COLO829 (cell line): ENCODE data around the gene RPS6KB2.

Source experiments
- DNase-seq: peaks from one replicate; pipeline ENCODE4 v3.0.0; 2012; ENCODE audit warnings: low spot score

Gene RPS6KB2

DNA sequence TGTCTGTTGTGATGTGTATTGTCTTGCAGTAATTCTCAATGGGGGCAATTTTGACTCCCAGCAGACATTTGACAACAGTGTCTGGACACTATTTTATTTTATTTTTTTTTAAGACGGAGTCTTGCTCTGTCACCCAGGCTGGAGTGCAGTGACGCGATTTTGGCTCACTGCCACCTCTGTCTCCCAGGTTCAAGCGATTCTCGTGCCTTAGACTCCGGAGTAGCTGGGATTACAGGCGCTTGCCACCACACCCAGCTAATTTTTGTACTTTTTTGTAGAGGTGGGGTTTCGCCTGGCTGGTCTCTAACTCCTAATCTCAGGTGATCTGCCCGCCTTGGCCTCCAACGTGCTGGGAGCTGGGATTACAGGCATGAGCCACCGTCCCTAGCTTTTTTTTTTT is 1.4 kb downstream of the RPS6KB2 start:
- no peak for DNase-seq

DNA sequence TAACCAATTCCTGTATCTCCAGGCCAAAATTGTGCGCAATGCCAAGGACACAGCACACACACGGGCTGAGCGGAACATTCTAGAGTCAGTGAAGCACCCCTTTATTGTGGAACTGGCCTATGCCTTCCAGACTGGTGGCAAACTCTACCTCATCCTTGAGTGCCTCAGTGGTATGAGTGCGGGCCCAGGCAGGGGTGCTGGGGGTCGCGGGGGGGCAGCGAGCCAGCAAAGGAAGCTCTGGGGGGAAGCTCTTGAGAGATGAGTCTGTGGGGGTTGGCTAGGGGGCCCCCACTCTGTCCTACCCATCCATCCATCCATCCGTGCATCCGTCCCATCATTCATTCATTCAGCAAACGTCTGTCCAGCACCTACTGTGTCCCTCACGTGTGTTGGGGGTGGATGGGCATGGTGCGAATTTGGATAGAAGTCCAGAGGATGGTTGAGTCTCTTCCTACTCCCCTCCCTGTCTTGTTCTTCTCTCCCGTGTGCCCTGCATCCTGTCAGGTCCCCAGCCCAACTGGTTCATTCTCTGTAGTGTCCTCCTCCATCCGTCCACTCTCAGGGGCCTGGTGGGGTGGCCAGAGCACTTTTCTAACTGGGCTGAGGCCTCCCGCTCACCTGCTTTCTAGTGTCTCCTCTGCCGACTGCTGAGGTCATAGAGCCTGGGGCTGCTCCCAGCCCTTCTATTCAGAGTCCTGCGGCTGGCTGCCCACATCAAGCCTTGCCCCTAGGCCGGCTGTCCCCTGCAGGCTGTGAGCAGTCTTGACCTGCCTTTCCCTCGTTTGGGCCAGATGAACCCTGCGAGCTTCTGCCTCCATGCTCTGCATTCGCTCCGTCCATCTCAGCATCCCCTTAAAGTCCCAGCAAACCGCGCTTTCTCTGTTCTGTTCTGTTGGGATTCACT is 3.3 kb downstream of the RPS6KB2 start:
- DNase-seq: no peak

DNA sequence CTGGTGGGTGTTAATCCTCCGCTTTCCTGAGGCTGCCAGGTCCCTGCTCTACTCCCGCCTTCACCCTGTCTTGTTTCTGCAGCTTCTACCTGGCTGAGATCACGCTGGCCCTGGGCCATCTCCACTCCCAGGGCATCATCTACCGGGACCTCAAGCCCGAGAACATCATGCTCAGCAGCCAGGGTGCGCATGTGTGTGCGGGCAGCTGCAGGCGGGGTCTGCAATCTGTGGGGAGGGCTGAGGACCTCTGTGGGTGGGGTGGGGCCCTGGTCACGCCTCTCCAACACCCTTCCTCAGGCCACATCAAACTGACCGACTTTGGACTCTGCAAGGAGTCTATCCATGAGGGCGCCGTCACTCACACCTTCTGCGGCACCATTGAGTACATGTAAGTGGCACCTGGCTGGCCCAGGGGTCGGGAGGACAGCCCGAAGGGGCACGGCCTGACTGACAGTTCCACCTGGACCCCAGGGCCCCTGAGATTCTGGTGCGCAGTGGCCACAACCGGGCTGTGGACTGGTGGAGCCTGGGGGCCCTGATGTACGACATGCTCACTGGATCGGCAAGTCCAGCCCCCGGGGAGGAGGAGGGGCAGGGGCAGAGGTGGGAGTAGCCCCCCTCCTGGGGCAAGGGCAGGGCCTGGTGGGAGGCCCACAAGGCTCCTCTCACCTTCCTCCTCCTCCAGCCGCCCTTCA is 4.5 kb downstream of the RPS6KB2 start:
- DNase-seq: no peak

DNA sequence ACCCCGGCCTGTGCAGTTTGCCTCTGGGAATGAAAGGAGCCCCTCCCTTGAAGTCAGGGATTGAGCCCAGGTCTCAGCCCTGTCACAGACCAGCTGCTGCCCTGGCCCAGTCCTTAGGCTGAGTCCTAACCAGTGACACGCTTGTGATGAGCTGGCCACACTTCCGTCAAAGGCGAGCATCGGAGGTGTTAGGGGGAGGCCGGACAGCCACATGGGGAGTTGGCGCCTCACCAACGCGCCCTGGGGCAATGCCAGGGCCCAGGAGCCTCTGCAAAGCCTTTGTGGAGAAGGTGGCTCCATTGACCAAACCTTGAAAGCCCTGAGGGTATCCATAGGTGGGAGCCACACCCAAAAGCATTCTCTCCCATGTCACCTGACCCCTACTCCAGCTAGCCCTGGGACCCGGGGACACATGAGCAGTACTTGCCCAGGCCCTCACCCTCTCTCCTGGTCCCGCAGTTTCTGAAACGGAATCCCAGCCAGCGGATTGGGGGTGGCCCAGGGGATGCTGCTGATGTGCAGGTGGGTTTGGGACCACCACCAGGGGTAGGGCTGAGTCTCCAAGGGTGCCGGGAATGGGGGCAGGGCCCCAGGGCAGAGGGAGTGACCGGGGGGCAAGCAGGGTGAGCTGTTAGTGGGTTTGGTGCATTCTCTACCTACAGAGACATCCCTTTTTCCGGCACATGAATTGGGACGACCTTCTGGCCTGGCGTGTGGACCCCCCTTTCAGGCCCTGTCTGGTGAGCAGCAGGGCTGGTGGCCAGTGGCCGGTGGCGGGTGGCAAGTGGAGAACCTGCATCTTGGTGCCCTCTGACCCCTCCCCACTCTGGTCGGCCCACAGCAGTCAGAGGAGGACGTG is 5.5 kb downstream of the RPS6KB2 start:
- DNase-seq: no peak

DNA sequence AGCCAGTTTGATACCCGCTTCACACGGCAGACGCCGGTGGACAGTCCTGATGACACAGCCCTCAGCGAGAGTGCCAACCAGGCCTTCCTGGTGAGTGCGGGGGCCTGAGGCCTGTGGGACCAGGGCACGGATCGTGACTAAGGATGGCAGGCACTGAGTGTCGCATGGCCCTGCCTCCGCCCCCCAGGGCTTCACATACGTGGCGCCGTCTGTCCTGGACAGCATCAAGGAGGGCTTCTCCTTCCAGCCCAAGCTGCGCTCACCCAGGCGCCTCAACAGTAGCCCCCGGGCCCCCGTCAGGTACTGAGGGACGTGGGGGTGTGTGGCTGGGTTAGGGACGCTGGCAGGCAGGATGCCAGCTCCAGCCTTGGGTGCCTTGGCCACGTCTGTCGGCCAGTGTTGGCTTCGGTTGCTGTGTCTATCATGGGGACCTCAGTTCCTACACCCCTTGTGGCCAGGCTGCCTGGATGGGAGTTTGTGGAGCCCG is 6.1 kb downstream of the RPS6KB2 start:
- DNase-seq: no peak

DNA sequence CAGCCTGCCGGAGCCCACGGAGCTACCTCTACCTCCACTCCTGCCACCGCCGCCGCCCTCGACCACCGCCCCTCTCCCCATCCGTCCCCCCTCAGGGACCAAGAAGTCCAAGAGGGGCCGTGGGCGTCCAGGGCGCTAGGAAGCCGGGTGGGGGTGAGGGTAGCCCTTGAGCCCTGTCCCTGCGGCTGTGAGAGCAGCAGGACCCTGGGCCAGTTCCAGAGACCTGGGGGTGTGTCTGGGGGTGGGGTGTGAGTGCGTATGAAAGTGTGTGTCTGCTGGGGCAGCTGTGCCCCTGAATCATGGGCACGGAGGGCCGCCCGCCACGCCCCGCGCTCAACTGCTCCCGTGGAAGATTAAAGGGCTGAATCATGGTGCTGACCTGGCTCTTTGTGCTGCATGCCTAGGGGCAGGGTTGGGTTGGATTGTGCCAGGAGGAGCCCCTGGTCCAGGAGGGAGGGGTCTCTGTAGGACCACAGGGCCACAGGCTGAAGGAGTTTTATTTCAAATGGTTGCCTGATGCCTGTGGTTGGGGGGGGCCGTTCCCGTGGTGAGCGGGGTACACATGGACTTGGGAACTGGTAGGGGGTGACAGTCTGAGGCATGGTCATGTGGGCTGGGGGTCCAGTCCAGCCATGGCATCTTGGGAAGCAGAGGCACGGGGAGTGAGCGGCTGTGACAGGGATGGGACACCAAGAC is 6.9 kb downstream of the RPS6KB2 start:
- DNase-seq: no peak

DNA sequence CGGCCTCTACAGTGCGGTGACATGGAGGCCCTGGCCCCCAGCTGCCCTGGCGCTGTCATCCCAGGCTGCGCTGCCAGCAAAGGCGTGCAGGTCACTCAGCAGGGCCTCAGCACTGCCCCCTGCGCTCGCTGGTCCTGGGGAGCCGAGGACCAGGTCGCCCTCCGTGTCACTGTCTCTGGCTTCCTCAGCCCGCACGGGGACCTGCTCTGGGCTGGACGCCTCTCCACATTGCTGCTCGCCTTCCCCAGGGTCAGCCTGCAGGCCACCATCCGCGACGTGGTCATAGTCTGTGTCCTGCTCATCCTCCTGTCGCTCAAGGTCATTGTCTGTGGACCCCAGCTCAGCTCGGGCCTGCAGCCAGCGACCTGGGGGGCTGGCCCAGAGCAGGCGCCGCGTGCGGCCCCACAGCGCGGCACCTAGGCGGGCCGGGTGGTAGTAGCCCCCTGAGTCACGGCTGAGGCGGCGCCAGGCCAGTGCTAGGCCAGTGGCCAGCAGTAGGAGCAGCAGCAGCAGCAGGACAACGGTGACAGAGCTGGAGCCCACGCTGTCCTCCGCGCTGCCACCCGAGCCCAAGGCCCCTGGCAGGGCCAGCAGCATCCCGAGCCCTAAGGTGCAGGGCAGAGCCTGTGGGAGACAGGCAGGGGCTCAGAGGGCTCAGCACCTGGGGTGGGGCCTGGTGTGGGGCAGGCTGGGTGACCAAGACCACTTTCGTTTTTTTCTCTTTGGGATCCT is 7.6 kb downstream of the RPS6KB2 start:
- DNase-seq: no peak

DNA sequence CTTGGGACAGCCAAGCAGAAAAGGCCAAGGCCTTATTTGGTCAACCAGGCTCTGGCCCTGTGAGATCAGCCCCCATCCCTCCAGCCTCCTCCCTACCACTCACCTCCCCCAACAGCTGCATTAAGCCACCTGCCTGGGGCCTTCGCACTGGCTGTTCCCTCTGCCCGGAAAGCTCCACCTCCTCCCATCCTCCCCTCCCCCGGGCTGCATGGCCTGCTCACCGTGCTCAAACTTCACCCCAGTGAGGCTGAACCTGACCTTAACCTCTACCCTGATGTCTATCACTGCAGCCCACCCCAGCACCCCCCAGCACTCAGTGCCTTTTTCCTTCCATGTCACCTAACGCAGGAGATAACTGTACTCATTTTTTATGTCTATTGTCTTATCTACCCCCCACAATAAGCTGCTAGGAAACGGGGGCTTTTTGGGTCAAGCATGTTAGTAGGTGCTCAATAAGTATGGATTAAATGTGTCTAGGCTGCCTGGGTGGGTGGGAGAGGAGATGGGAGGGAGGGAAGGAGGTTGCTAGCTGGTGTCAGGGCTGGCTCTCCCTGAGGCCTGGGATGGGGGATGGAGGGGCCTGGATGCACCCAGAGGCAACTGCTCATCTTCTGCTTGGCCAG is 8.3 kb downstream of the RPS6KB2 start:
- no peak for DNase-seq

DNA sequence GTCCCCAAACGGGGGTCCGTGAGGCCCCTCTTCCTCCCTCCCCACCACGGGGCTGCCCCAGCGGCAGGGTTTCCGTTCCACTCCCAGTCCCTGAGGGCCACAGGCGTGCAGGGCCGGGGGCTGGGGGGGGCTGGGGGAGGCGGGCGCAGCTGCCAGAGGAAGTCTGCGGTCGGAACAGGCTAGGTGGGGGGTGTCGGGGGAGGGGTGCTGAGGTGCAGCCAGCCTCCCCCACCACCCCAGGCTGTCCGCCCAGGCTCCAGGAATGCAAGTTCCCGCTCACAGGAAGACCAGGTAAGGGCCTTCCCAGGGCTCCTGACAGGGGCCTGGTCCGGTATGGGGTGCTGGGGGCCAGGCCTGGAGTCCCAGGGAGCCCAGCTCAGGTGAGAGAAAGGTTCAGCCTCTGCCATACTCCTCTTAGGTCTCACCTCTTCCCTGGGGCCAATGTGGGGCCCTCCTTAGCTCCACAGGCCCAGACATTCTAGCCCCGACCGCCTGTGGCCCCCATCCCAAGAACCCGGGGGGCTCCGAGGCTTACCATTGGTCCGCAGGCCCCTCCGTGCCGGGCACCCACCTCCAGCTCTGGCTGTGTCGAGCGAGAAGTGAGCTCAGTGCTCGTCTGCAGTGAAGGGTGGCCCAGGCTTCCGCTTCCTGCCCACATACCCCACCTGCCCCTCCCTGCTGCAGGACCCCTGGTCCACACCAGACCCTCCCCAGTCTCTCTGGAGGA is 9.0 kb downstream of the RPS6KB2 start, which contains the start of gene PTPRCAP:
Gene PTPRCAP, minus strand, starts transcription at position 601 of the 727 bp plus-strand sequence. Its CDS starts 63 bp downstream, at position 538.
- DNase-seq: no peak

DNA sequence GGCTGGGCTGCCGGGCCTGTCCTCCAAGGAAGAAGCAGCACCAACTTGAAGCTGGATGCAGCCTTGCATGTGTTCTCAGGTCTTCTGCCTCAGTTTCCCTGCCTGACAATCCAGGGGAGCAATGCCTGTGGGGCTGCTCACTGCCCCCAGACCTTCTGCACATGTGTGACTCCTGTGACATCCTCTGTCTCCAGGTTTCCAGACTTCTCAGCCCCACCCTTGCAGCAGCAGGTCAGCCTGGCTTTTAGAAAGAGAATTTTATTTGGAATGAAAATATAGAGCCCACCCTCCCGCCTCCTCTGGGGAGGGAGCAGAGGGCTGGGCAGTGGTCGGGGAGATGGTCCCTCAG is 9.5 kb downstream of the RPS6KB2 start:
- DNase-seq: no peak

DNA sequence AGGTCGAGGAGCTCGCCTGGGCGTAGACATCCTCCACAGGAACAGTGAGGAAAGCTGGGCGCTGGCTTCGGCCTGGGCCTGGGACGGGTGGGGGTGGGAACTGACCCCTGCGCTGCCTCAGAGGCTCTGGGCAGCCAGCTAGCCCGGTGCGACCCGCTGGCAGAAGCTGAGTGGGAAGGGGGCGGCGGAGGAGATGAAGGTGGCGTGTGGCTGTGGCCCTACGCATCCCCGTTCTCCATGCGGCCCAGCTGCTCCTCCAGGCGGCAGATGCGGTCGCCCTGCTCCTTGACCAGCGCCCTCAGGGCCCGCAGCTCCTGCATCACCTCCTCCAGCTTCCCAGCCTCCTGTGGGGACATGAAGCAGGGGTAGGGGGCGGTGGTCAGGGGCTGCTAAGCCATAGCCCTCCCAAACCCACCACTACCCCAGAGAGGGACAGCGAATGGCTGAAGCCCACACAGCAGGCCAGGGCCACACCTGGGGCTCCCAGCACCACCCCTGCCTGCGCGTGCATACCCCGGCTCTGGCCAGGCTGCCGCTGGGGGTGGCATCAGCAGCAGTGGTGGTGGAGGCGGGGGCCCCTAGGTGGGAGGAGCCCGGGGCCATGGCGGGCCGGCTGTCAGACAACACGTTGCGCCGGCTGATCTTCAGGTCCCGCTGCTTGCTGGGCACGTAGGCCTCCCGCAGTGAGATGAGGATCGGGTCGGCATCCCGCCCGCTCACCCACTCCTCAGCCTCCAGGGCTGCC is 10.0 kb downstream of the RPS6KB2 start:
- DNase-seq: no peak

DNA sequence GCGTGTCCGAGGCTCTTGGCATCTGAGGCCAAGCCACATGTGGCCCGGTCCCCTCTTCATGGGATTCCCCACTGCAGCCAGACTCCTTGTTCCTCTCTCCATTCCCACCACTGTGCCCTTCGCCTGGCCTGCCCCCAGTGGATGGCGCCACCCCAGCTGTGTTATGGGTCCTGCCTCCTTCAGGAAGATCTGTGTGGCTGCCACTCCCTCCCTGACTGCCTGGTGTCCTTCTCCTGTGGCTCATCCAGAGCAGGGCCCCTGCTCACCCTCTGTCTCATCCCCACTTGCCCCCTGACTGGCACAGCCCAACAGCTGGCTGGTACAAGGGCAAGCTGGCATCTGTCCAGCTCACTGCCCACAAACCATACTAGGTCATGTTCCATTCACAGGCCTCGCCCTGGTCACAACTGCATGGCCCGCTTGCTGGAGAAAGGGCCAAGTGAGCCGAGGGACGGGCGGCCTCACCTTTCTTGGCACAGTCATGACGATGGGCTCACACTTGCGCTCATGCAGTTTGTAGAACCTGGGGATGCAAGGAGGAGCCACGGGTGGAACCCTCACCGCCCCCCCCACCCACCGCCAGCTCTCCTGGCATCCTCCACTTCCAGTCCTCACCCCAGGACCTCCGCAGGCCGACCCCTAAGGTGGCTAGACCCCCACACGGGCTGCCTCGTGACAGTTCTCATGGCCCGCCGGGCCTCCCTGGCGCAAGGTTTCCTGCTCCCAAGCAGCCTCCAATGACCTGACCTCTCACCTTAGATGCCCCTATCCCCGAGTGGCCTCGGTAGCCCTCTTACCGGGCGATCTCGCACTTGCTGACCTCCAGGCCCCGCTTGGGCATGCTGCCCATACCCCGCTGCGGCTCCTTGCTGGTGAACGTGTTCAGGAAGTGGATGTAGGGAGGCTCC is 11.3 kb downstream of the RPS6KB2 start:
- no peak for DNase-seq

DNA sequence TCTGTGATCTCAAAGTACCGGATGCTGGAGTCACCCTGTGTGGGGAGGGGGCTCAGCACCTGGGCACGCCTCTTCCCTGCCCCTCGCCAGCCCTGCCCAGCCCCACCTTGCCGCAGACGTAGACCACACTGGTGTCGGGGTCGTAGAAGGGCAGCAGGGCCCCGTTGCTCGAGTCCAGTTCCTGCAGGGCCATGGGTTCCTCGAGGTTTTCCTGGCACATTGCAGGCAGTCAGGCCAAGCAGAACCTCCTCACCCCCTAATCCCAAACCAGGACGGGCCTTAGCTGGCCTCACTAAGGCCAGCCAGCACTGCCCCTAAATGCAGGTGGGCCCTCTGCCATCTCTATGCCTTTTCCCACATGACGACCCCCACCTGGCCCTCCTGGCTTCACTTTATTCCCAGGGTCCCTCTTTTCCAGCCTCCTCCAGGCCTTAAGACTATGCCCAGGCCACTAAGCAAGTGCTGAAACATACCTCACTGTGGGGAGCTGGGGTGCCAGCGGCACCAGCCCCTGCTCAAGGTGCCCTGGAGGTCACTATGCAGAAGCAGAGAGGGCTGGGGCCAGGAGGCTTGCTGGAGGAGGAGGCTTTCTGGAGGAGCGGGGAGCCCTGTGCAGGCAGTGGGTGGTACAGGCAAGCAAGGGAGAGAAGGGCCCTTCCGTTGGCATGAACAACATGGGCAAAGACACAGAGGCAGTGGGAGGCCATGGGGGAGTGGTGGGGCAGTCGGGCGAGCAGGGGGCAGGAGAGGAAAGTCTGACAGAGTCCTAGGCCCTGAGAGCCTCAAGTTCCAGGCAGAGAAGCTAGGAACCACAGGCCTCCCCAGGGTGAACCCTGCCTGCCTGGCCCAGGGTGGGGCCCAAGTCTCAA is 12.2 kb downstream of the RPS6KB2 start:
- DNase-seq: no peak

DNA sequence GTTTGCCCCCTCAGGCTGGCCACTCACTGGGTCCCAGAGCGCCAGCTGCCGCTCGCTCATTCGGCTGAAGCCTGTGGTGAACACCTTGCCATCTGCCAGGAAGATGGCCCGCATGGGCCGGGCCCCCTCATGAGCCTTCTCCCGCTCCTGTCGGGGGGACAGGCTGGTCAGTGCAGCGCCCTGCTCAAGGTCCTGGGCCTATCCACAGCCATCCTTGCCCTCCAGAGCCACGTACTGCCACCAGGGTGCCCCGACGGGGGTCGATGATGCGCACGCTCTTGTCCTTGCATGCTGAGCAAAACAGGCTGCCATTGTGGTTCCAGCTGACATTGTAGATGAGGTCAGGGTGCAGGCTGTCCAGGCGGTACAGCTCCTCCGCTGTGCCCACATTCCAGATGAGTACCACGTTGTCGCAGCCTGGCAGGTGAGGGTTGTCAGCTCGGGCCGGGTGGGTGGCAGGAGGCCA is 12.8 kb downstream of the RPS6KB2 start:
- no peak for DNase-seq

DNA sequence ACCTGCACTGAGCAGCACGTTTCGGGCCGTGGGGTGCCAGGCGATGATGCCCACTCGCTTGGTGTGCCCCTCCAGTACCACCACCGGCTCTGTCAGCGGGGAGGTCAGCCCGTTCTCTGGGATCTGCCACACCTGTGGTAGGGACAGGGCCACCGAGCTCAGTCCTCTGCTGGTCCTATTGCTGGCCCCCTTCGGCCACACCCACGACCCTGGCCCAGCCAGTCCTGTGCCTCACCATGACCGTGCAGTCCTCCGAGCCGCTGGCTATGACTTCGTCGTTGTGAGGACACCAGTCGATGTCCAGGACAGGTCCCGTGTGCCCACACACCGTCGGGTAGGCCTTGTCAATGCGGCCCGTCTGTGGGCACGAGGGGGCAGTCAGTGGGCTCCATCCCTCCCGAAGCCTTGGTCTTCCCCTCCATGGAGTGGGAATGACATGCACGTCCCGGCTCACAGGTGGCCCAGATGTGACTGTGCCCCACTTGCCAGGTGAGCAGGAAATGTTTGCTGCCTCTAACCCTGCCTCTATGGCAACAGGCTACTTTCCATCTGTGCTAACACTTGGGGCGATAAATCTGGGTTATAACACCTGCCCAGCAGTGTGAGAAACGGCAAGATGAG is 13.5 kb downstream of the RPS6KB2 start:
- no peak for DNase-seq
